ENCODE measurements around the gene TECPR2. TPM values are rescaled to one million over a fixed set of nuclear protein-coding genes. Genes with fewer than 3 reads are reported as not detected.

The TECPR2 gene
- total RNA-seq, 1 donor from 2014 or later: 12.0 TPM

DNA sequence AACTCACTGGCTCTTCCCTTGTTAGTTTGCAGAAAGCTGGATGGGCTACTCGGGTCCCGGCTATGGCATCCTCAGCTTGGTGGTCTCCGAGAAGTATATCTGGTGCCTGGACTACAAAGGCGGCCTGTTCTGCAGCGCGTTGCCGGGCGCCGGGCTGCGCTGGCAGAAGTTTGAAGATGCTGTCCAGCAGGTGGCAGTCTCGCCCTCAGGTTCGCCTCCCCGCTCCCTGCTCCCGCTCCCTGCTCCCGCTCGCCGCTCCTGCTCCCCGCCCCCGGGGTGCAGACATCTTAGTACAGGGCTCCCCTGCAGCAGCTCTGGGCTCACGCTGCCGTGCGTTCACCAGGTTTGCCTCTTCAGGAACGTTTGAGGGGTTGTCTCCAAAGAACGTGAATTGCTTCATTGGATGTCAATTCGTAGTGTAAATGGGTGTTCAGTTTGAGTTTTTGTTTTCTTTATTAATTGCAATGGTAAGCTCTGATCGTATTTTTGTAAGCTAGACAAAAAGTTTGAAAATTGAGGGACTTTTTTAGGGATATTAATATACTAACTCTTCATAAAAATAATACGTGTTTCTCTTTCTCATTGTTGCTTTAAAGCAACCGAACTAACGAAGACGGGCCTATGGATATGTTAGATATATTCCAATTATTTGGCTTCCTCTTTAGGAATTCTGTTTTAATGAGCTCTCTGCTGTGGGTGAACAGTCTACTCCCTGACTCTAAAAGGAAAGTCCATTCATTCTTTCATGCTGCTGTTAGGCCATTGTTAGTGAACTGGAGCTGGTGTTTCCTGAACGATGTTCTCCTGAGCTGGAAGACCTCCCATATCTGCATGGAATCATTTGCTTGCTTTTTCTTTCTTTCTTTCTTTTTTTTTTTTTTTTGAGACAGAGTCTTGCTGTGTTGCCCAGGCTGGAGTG lies 75.5 kb downstream of the TECPR2 start:
- H3K27me3 ChIP-seq (ENCODE audit: control insufficient read depth in 3 of 3, insufficient read depth in 3 of 3, low read length in 3 of 3): no peaks in the 10 kb centered on the region
- peaks cover 17 to 46% (median 31%) of the 10 kb centered on the region in 3 donors for H3K36me3 ChIP-seq (ENCODE audit: control insufficient read depth in 3 of 3, insufficient read depth in 3 of 3, low read length in 3 of 3)
- H3K4me1 ChIP-seq (ENCODE audit: control insufficient read depth in 3 of 3, insufficient read depth in 3 of 3, low read length in 3 of 3): peaks cover 18 to 22% (median 21%) of the 10 kb centered on the region in 3 donors
- H3K9ac ChIP-seq (ENCODE audit: low read depth in 1 of 3, low read length in 3 of 3): peak overlapping the region in 2 of 3 donors; percentile 73 to 79
- no peak overlapping the region for H3K27ac ChIP-seq (ENCODE audit: low read depth, low read length)
- H3K9me3 ChIP-seq (ENCODE audit: control insufficient read depth in 3 of 3, low read length in 3 of 3): no peaks in the 10 kb centered on the region
- peak overlapping the region; percentile 49 to 80 (median 79) for H3K4me3 ChIP-seq (ENCODE audit: low read length in 3 of 3)

DNA sequence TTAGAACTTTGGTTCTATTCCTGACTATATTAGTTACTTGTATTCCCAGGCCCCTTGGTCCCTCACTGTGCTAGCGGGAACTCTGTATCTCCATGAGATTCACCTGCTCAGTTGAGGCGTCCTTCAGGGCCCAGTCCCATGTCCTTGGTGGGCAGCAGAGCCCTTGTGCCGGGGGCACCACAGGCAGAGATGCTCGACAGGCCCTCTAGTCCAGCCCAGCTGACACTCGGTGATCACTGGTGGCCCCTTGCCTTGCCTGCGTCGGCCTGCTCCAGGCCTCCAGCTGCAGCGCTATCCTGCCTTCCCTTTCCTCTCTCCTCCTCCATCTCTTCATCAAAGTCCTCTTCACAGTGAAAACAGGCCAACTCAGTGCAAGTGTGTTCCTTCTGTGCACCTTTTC lies 76.8 kb downstream of the TECPR2 start:
- peaks cover 18 to 22% (median 21%) of the 10 kb centered on the region in 3 donors for H3K4me1 ChIP-seq (ENCODE audit: control insufficient read depth in 3 of 3, insufficient read depth in 3 of 3, low read length in 3 of 3)

DNA sequence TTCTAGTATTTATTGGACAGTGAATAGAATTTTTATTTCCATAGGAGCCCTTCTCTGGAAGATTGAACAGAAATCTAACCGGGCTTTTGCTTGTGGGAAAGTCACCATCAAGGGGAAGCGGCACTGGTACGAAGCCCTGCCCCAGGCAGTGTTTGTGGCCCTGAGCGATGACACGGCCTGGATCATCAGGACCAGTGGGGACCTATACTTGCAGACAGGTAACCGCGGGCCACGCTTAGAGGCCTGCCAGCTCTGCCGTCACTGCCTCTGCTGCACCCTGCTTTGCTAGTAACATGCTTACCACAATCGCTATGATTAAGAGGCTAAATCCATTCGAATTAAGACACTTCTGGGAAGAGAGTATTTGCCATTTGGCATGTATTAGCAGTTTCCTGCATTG lies 77.7 kb downstream of the TECPR2 start:
- Histone ChIP-seq H3K27me3 (ENCODE audit: control insufficient read depth in 3 of 3, insufficient read depth in 3 of 3, low read length in 3 of 3) (no peaks in the 10 kb centered on the region), H3K4me1 (ENCODE audit: control insufficient read depth in 3 of 3, insufficient read depth in 3 of 3, low read length in 3 of 3) (peaks cover 18 to 22% (median 21%) of the 10 kb centered on the region in 3 donors), H3K4me3 (ENCODE audit: low read length in 3 of 3) (no peak overlapping the region), H3K27ac (ENCODE audit: low read depth, low read length) (no peak overlapping the region), H3K9ac (ENCODE audit: low read depth in 1 of 3, low read length in 3 of 3) (no peak overlapping the region), H3K9me3 (ENCODE audit: control insufficient read depth in 3 of 3, low read length in 3 of 3) (no peaks in the 10 kb centered on the region), H3K36me3 (ENCODE audit: control insufficient read depth in 3 of 3, insufficient read depth in 3 of 3, low read length in 3 of 3) (peaks cover 24 to 50% (median 29%) of the 10 kb centered on the region in 3 donors)

More for the DNA sequence above, 76.8 kb downstream of the TECPR2 start:
- Histone ChIP-seq H3K27me3 (ENCODE audit: control insufficient read depth in 3 of 3, insufficient read depth in 3 of 3, low read length in 3 of 3) (no peaks in the 10 kb centered on the region), H3K27ac (ENCODE audit: low read depth, low read length) (no peak overlapping the region), H3K36me3 (ENCODE audit: control insufficient read depth in 3 of 3, insufficient read depth in 3 of 3, low read length in 3 of 3) (peaks cover 22 to 51% (median 29%) of the 10 kb centered on the region in 3 donors), H3K9ac (ENCODE audit: low read depth in 1 of 3, low read length in 3 of 3) (no peak overlapping the region), H3K9me3 (ENCODE audit: control insufficient read depth in 3 of 3, low read length in 3 of 3) (no peaks in the 10 kb centered on the region), H3K4me3 (ENCODE audit: low read length in 3 of 3) (no peak overlapping the region)

DNA sequence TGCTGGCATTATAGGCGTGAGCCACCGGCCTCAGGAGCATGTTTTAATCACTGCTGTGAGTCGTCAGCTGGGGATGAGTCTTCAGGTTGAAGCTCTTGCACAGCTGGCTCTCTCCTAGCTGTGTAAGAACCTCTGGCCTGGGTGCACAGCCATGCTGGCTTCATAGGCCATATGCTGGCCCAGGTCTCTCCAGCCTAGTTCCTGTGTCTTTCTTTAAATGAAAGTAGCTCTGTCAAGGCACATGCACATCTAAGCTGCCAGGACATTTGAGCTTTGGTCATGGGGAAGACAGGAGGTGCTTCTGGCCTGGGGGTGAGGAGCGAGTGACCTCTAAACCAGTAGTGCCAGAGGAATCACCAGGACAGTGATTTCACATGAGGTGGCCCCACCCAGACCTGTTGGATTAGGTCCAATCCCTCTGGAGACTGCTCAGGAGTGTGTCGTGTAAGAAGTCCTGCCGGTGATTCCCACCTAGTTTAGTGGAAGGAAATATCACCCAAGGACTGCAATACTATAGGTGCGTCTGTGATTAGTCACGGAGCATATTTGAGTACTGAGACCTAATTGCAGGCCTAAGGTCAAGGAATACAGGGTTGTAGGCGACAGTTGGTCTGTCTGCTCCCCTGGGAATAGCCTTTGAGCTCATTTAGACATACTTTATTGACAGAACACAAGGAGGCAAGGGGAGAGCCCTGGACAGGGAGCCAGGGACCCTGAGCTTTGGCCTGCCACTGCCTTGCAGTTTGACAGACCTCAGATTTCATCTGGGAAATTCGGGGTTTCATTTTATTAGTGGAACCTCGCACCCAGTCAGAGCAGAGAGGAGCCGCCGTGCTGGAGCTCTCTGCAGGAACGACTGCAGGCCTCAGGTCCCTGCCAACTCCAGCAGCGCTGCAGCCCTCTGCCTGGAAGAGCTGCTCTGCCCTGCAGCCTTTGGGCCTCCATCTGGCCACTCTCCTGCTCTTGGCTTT lies 79.8 kb downstream of the TECPR2 start:
- H3K36me3 ChIP-seq (ENCODE audit: control insufficient read depth in 3 of 3, insufficient read depth in 3 of 3, low read length in 3 of 3): peaks cover 20 to 49% (median 46%) of the 10 kb centered on the region in 3 donors
- peak overlapping the region in 2 of 3 donors; percentile 14 to 72 for H3K9ac ChIP-seq (ENCODE audit: low read depth in 1 of 3, low read length in 3 of 3)
- peaks cover 18 to 21% (median 21%) of the 10 kb centered on the region in 3 donors for H3K4me1 ChIP-seq (ENCODE audit: control insufficient read depth in 3 of 3, insufficient read depth in 3 of 3, low read length in 3 of 3)
- peak overlapping the region; percentile 57 for H3K27ac ChIP-seq (ENCODE audit: low read depth, low read length)
- H3K9me3 ChIP-seq (ENCODE audit: control insufficient read depth in 3 of 3, low read length in 3 of 3): no peaks in the 10 kb centered on the region
- no peak overlapping the region for H3K4me3 ChIP-seq (ENCODE audit: low read length in 3 of 3)
- no peaks in the 10 kb centered on the region for H3K27me3 ChIP-seq (ENCODE audit: control insufficient read depth in 3 of 3, insufficient read depth in 3 of 3, low read length in 3 of 3)

DNA sequence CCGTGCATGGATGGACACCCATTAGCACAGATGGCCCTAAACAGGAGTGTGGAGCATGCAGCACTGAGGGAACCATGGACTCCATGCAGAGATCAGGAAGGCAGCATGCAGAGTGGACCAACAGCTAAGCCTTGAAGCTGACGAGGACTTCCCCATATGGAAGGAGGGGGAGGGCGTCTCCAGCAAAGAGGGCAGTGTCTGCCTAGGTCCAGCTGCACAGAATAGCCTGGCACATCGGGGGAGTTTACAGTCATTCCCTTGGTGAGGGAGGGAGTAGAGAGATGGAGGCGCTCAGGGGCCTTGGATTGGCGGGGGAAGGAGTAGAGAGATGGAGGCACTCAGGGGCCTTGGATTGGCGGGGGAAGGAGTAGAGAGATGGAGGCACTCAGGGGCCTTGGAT lies 82.3 kb downstream of the TECPR2 start:
- H3K9me3 ChIP-seq (ENCODE audit: control insufficient read depth in 3 of 3, low read length in 3 of 3): no peaks in the 10 kb centered on the region
- H3K27ac ChIP-seq (ENCODE audit: low read depth, low read length): no peak overlapping the region
- no peak overlapping the region for H3K9ac ChIP-seq (ENCODE audit: low read depth in 1 of 3, low read length in 3 of 3)
- no peaks in the 10 kb centered on the region for H3K27me3 ChIP-seq (ENCODE audit: control insufficient read depth in 3 of 3, insufficient read depth in 3 of 3, low read length in 3 of 3)
- H3K4me1 ChIP-seq (ENCODE audit: control insufficient read depth in 3 of 3, insufficient read depth in 3 of 3, low read length in 3 of 3): peaks cover 13 to 14% (median 13%) of the 10 kb centered on the region in 3 donors
- no peak overlapping the region for H3K4me3 ChIP-seq (ENCODE audit: low read length in 3 of 3)
- peaks cover 23 to 57% (median 55%) of the 10 kb centered on the region in 3 donors for H3K36me3 ChIP-seq (ENCODE audit: control insufficient read depth in 3 of 3, insufficient read depth in 3 of 3, low read length in 3 of 3)

DNA sequence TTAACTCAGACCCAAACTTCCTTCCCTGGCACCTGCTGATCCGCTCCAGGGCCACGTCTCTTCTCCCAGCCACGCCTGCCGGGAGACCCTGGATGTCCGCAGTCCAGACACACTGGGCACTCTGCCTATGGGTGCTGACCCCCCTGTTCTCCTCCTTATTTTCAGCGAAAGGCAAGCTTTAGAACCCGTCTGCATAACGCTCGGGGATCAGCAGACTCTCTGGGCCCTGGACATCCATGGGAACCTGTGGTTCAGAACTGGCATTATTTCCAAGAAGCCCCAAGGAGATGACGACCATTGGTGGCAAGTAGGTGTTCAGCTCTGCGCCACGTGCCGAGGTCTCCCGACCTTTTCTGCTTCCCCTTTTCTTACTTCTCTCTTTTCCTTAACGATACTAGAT lies 82.9 kb downstream of the TECPR2 start:
- H3K4me1 ChIP-seq (ENCODE audit: control insufficient read depth in 3 of 3, insufficient read depth in 3 of 3, low read length in 3 of 3): peaks cover 19 to 20% (median 19%) of the 10 kb centered on the region in 3 donors
- H3K27me3 ChIP-seq (ENCODE audit: control insufficient read depth in 3 of 3, insufficient read depth in 3 of 3, low read length in 3 of 3): no peaks in the 10 kb centered on the region
- no peaks in the 10 kb centered on the region for H3K9me3 ChIP-seq (ENCODE audit: control insufficient read depth in 3 of 3, low read length in 3 of 3)
- H3K9ac ChIP-seq (ENCODE audit: low read depth in 1 of 3, low read length in 3 of 3): no peak overlapping the region
- no peak overlapping the region for H3K27ac ChIP-seq (ENCODE audit: low read depth, low read length)
- H3K4me3 ChIP-seq (ENCODE audit: low read length in 3 of 3): no peak overlapping the region
- peaks cover 25 to 57% (median 56%) of the 10 kb centered on the region in 3 donors for H3K36me3 ChIP-seq (ENCODE audit: control insufficient read depth in 3 of 3, insufficient read depth in 3 of 3, low read length in 3 of 3)

DNA sequence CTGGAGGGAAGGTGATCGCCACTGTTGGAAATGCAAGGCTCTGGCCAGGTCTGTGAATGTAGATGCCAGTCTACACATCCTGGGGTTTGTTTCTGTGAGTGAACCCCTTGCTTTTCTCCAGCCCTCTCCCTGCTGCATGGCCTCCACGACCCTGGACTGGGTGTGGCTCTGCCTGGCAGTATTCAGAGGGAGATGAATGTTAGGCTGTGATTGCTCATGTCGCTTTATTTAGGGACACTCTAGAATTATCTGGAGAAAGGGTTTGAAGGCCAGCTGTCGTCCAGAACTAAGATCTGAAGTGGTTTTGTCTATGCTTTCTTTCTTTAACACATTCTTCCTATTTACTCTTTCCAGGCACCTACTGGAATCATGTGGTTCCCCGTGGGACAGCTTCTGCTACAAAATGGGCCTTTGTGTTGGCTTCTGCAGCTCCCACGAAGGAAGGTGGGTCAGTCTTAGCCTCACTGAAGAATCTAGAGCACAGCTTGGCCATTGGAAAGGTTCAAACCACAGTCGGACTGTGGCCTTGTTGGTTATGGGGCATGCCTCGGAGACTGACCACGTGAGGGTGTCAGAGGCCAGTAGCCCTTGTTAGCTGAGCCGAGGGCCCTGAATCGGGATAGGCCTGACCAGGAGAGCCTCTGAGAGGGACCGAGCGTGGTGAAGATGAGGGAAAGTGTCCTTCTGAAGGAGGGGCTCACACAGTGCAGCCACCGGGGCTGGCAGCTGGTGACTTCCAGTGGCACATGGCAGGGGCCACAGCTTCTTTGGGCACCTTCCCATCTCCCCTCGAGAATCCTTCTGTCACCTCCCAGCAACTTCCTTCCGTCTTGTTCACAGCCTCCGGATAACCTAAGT lies 87.7 kb downstream of the TECPR2 start:
- Histone ChIP-seq H3K27me3 (ENCODE audit: control insufficient read depth in 3 of 3, insufficient read depth in 3 of 3, low read length in 3 of 3) (no peaks in the 10 kb centered on the region), H3K4me3 (ENCODE audit: low read length in 3 of 3) (no peak overlapping the region), H3K9me3 (ENCODE audit: control insufficient read depth in 3 of 3, low read length in 3 of 3) (no peaks in the 10 kb centered on the region), H3K27ac (ENCODE audit: low read depth, low read length) (no peak overlapping the region), H3K36me3 (ENCODE audit: control insufficient read depth in 3 of 3, insufficient read depth in 3 of 3, low read length in 3 of 3) (peaks cover 37 to 68% (median 53%) of the 10 kb centered on the region in 3 donors), H3K9ac (ENCODE audit: low read depth in 1 of 3, low read length in 3 of 3) (peak overlapping the region in 1 of 3 donors; percentile 74), H3K4me1 (ENCODE audit: control insufficient read depth in 3 of 3, insufficient read depth in 3 of 3, low read length in 3 of 3) (peaks cover 11 to 14% (median 14%) of the 10 kb centered on the region in 3 donors)

DNA sequence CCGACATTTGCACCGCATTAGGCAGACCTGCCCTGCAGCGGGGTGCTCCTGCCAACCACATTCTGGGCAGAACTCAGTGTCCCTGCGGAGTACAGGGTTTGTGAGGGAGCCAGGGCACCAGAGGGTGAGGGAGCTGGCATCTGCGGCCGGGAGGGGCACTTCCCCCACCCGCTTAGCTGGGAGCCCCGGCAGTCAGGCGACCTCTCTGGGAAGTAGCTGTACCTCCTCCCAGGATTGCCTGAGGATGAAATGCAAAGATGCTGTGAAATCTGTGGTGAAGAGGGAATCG lies 88.3 kb downstream of the TECPR2 start:
- Histone ChIP-seq H3K27me3 (ENCODE audit: control insufficient read depth in 3 of 3, insufficient read depth in 3 of 3, low read length in 3 of 3) (no peaks in the 10 kb centered on the region), H3K4me3 (ENCODE audit: low read length in 3 of 3) (no peak overlapping the region), H3K4me1 (ENCODE audit: control insufficient read depth in 3 of 3, insufficient read depth in 3 of 3, low read length in 3 of 3) (peaks cover 11 to 14% (median 14%) of the 10 kb centered on the region in 3 donors), H3K27ac (ENCODE audit: low read depth, low read length) (no peak overlapping the region), H3K9ac (ENCODE audit: low read depth in 1 of 3, low read length in 3 of 3) (peak overlapping the region in 1 of 3 donors; percentile 74), H3K9me3 (ENCODE audit: control insufficient read depth in 3 of 3, low read length in 3 of 3) (no peaks in the 10 kb centered on the region), H3K36me3 (ENCODE audit: control insufficient read depth in 3 of 3, insufficient read depth in 3 of 3, low read length in 3 of 3) (peaks cover 34 to 66% (median 48%) of the 10 kb centered on the region in 3 donors)

DNA sequence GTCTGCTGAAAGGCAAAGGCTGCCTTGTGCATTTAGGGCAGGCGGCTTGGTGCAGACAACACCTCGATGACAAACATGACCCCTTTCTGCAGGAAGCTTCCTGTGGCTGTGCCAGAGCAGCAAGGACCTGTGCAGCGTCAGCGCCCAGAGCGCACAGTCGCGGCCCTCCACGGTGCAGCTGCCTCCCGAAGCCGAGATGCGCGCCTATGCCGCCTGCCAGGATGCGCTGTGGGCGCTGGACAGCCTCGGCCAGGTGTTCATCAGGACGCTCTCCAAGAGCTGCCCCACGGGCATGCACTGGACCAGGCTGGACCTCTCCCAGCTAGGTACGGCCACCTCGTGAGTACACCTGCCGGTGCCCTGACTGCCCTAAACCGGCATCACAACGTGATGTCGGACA lies 89.6 kb downstream of the TECPR2 start:
- H3K4me3 ChIP-seq (ENCODE audit: low read length in 3 of 3): no peak overlapping the region
- peaks cover 11 to 14% (median 14%) of the 10 kb centered on the region in 3 donors for H3K4me1 ChIP-seq (ENCODE audit: control insufficient read depth in 3 of 3, insufficient read depth in 3 of 3, low read length in 3 of 3)
- H3K9ac ChIP-seq (ENCODE audit: low read depth in 1 of 3, low read length in 3 of 3): no peak overlapping the region
- H3K36me3 ChIP-seq (ENCODE audit: control insufficient read depth in 3 of 3, insufficient read depth in 3 of 3, low read length in 3 of 3): peaks cover 34 to 63% (median 48%) of the 10 kb centered on the region in 3 donors
- H3K27me3 ChIP-seq (ENCODE audit: control insufficient read depth in 3 of 3, insufficient read depth in 3 of 3, low read length in 3 of 3): no peaks in the 10 kb centered on the region
- no peaks in the 10 kb centered on the region for H3K9me3 ChIP-seq (ENCODE audit: control insufficient read depth in 3 of 3, low read length in 3 of 3)
- no peak overlapping the region for H3K27ac ChIP-seq (ENCODE audit: low read depth, low read length)
